GM19455 (cell line): ENCODE results near the gene TMCC2.

Experiments used
- ATAC-seq: cut with Tn5 transposase; IDR thresholded peaks from one replicate; pipeline ENCODE4 v1.9.1; 2021; ENCODE audit not compliant: unreplicated experiment

The TMCC2 gene

GRCh38 chr1:205301205-205301821 lies 73.6 kb downstream of the TMCC2 start:
- ATAC-seq = no peak

GRCh38 chr1:205301842-205302588 lies 74.3 kb downstream of the TMCC2 start:
- ATAC-seq = no peak

GRCh38 chr1:205303247-205303888 lies 75.6 kb downstream of the TMCC2 start:
- ATAC-seq = no peak

GRCh38 chr1:205304046-205304694 lies 76.4 kb downstream of the TMCC2 start:
- ATAC-seq = no peak

GRCh38 chr1:205304695-205305070 lies 76.9 kb downstream of the TMCC2 start:
- no peak for ATAC-seq

GRCh38 chr1:205306929-205307566 lies 79.3 kb downstream of the TMCC2 start:
- no peak for ATAC-seq

GRCh38 chr1:205309741-205310140 lies 82.0 kb downstream of the TMCC2 start:
- no peak for ATAC-seq

- no peak for ATAC-seq
Measured at GRCh38 chr1:205310976-205311704, 83.4 kb downstream of the TMCC2 start.

- ATAC-seq = no peak
Measured at GRCh38 chr1:205312866-205313562, 85.3 kb downstream of the TMCC2 start.

GRCh38 chr1:205313563-205314308 lies 86.0 kb downstream of the TMCC2 start:
- no peak for ATAC-seq

- ATAC-seq = no peak
Measured at GRCh38 chr1:205315008-205315618, 87.4 kb downstream of the TMCC2 start.

- no peak for ATAC-seq
Measured at GRCh38 chr1:205316161-205316566, 88.4 kb downstream of the TMCC2 start.

- no peak for ATAC-seq
Measured at GRCh38 chr1:205317311-205317917, 89.7 kb downstream of the TMCC2 start.

- no peak for ATAC-seq
Measured at GRCh38 chr1:205318231-205318991, 90.7 kb downstream of the TMCC2 start.

- ATAC-seq = no peak
Measured at GRCh38 chr1:205319081-205320018, 91.6 kb downstream of the TMCC2 start.

GRCh38 chr1:205321162-205321958 lies 93.6 kb downstream of the TMCC2 start, which contains the start of gene NUAK2:
TSS of gene NUAK2 (minus strand) at chr1:205321745. CDS start at chr1:205321628, 117 bp downstream.
- peak; percentile 54 for ATAC-seq
